ENCODE measurements around the gene SENP6.
A peak's percentile ranks its signal among the peaks of the same experiment; 100 is the strongest.
"Not testable (repeated sequence)": the region's sequence is repeated elsewhere in the genome, so short reads cannot be mapped to it uniquely, and the experiment has no call there.

Gene SENP6

DNA sequence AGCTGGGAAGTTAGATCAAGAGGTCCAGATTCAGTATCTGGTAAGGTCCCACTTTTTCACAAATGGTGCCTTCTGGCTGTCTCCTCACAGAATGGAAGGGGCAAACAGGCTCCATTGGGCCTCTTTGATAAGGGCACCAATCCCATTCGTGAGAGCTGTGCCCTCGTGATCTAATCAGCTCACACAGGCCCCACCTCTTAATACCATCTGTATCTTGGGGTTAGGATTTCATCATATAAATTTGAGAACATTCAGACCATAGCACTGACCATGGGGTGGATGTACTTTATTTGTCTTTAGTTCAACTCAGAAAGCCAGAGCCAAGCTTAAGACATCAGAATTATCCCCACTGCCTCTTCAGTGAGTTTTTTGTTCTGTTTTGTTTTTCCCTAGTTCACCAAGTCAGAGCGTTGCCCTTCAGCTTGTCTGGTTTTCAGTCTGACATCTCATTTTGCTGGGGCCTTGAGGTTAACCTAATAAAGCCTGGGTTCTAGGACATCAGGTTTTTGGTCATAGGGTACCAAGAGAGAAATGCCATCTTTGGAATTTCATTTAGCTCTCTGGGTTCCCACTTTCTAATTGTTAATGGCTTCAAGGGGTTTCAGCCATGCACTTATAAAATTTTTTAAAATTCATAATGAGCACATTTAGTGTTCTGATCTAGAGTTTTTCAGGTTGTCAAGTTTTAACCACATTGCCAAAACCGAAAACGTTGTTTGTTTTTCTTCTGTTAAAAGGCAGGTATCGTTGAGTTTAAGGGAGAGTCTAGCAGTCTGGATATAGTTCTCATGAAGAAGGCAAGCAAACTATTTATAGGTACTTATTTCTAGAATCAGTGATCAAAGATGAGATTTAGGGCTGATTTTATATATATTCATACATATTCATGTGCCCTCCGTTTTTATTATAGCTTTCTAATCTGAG, 19.0 kb downstream of the SENP6 start:
- H3K4me3 ChIP-seq (ENCODE audit: extremely low read depth, insufficient read depth, low read length, poor library complexity, severe bottlenecking) = no peak overlapping the region
- H3K9me3 ChIP-seq (ENCODE audit: control insufficient read depth, low read length) = no peaks in the 10 kb centered on the region
- no peak overlapping the region for H3K27ac ChIP-seq (ENCODE audit: low read depth, low read length, severe bottlenecking)

DNA sequence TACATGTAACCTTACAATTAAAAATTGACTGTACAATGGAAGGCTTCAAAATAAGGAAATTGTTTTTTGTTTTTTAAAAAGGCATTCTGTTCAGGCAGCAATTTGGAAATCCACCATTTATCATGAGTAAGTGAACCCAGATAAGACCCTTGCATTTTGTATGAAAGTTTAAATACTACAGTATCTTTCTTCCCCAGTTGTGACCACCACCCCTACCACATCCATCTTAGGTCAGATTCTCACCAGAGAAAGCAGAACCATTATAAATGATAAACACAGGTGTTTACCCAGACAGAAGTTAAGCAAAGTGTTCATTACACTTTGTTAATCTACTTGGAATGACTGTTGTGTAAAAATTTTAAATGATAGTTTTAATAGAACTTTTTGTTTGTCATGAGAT, 20.2 kb downstream of the SENP6 start:
- H3K27ac ChIP-seq (ENCODE audit: low read depth, low read length, severe bottlenecking) = no peak overlapping the region
- H3K4me3 ChIP-seq (ENCODE audit: extremely low read depth, insufficient read depth, low read length, poor library complexity, severe bottlenecking) = no peak overlapping the region
- peaks cover 35% of the 10 kb centered on the region for H3K36me3 ChIP-seq (ENCODE audit: control insufficient read depth, insufficient read depth, low read length)
- no peaks in the 10 kb centered on the region for H3K9me3 ChIP-seq (ENCODE audit: control insufficient read depth, low read length)
- H3K4me1 ChIP-seq (ENCODE audit: control insufficient read depth, insufficient read depth, low read length, poor library complexity, severe bottlenecking) = no peaks in the 10 kb centered on the region

More for the DNA sequence above, 19.0 kb downstream of the SENP6 start:
- Histone ChIP-seq H3K36me3 (ENCODE audit: control insufficient read depth, insufficient read depth, low read length) (peaks cover 32% of the 10 kb centered on the region), H3K4me1 (ENCODE audit: control insufficient read depth, insufficient read depth, low read length, poor library complexity, severe bottlenecking) (no peaks in the 10 kb centered on the region)
- WGBS, 2 experiments (ENCODE audit: insufficient coverage in 2 of 2) = 83 to 95% methylated on average over 1 to 4 of the region's 7 CpGs

DNA sequence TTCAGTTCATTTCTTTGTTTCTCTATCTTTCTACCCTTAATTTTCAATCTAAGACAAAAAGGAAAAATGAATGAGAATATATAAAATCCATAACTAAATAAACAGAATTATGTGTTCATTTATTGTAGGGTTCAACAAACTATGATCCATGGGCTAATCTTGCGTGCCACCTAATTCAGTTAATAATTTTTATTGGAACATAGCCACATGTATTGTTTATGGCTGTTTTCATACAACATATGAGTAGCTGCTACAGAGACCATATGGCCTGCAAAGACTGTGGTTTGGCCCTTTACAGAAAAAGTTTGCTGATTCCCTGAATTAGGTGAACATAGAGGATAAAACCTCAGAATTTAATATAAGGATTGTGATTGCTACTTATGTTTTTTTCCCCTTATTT, 21.8 kb downstream of the SENP6 start:
- Histone ChIP-seq H3K9me3 (ENCODE audit: control insufficient read depth, low read length) (no peaks in the 10 kb centered on the region), H3K36me3 (ENCODE audit: control insufficient read depth, insufficient read depth, low read length) (peaks cover 44% of the 10 kb centered on the region), H3K4me3 (ENCODE audit: extremely low read depth, insufficient read depth, low read length, poor library complexity, severe bottlenecking) (no peak overlapping the region), H3K4me1 (ENCODE audit: control insufficient read depth, insufficient read depth, low read length, poor library complexity, severe bottlenecking) (no peaks in the 10 kb centered on the region), H3K27ac (ENCODE audit: low read depth, low read length, severe bottlenecking) (no peak overlapping the region)
- WGBS, 2 experiments (ENCODE audit: insufficient coverage in 2 of 2) = no CpG with 5 or more reads among the region's 1 CpG

DNA sequence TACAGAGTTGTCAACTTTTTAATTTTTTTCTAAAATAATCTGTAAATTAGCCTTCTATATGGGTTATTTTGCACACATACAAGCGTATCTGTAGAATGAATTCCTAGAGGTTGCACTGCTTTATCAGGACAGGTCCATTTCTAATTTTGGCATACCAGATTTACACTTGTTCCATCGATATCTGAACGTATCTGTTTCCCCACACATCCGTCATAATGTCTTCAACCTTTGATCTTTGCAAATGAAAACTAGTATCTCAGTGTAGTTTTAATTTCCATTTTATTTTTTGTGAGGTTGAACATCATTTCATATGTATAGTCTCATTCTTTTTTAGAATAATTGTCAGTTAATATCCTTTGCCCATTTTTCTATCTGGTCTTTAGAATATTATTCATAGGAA, 22.7 kb downstream of the SENP6 start:
- WGBS, 2 experiments (ENCODE audit: insufficient coverage in 2 of 2) = 94% methylated on average over 3 of the region's 4 CpGs; no CpG with 5 or more reads in 1 of the 2 experiments

DNA sequence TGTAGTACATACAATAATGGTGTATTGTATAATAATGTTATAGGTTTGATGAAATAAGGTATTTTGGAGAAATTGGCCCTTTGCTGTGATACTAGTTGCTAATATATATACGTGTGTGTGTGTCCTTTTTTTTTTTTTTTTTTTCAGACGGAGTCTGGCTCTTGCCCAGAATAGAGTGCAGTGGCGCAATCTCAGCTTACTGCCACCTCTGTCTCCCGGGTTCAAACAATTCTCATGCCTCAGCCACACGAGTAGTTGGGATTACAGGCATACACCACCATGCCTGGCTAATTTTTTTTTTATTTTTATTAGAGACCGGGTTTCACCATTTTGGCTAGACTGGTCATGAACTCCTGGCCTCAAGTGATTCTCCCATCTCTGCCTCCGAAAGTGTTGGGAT, 23.3 kb downstream of the SENP6 start:
- no peaks in the 10 kb centered on the region for H3K4me1 ChIP-seq (ENCODE audit: control insufficient read depth, insufficient read depth, low read length, poor library complexity, severe bottlenecking)
- H3K4me3 ChIP-seq (ENCODE audit: extremely low read depth, insufficient read depth, low read length, poor library complexity, severe bottlenecking) = no peak overlapping the region
- H3K9me3 ChIP-seq (ENCODE audit: control insufficient read depth, low read length) = no peaks in the 10 kb centered on the region
- peaks cover 52% of the 10 kb centered on the region for H3K36me3 ChIP-seq (ENCODE audit: control insufficient read depth, insufficient read depth, low read length)
- 93 to 97% methylated on average over 4 of the region's 7 CpGs for WGBS, 2 experiments (ENCODE audit: insufficient coverage in 2 of 2)
- no peak overlapping the region for H3K27ac ChIP-seq (ENCODE audit: low read depth, low read length, severe bottlenecking)

More for the DNA sequence above, 22.7 kb downstream of the SENP6 start:
- no peak overlapping the region for H3K27ac ChIP-seq (ENCODE audit: low read depth, low read length, severe bottlenecking)
- H3K9me3 ChIP-seq (ENCODE audit: control insufficient read depth, low read length) = no peaks in the 10 kb centered on the region
- no peaks in the 10 kb centered on the region for H3K4me1 ChIP-seq (ENCODE audit: control insufficient read depth, insufficient read depth, low read length, poor library complexity, severe bottlenecking)
- H3K36me3 ChIP-seq (ENCODE audit: control insufficient read depth, insufficient read depth, low read length) = peaks cover 49% of the 10 kb centered on the region
- no peak overlapping the region for H3K4me3 ChIP-seq (ENCODE audit: extremely low read depth, insufficient read depth, low read length, poor library complexity, severe bottlenecking)

GRCh38 chr6:75626561-75626960, 24.9 kb downstream of the SENP6 start:
- WGBS, 2 experiments (ENCODE audit: insufficient coverage in 2 of 2) = no CpG with 5 or more reads among the region's 2 CpGs
- H3K27ac ChIP-seq (ENCODE audit: low read depth, low read length, severe bottlenecking) = no peak overlapping the region
- H3K4me3 ChIP-seq (ENCODE audit: extremely low read depth, insufficient read depth, low read length, poor library complexity, severe bottlenecking) = no peak overlapping the region
- H3K4me1 ChIP-seq (ENCODE audit: control insufficient read depth, insufficient read depth, low read length, poor library complexity, severe bottlenecking) = no peaks in the 10 kb centered on the region
- peaks cover 57% of the 10 kb centered on the region for H3K36me3 ChIP-seq (ENCODE audit: control insufficient read depth, insufficient read depth, low read length)
- no peaks in the 10 kb centered on the region for H3K9me3 ChIP-seq (ENCODE audit: control insufficient read depth, low read length)

DNA sequence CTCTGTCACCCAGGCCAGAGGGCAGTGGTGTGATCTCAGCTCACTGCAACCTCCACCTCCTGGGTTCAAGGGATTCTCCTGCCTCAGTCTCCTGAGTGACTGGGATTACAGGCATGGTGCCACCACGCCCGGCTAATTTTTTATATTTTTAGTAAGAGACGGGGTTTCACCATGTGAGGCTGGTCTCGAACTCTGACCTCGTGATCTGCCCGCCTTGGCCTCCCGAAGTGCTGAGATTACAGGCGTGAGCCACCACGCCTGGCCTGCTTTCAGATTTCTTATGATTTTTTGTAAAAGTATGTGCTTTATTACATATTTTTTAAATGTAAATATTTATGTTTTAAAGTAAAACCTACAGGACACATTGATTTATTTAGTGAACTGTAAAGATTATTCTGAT, 26.0 kb downstream of the SENP6 start:
- peaks cover 61% of the 10 kb centered on the region for H3K36me3 ChIP-seq (ENCODE audit: control insufficient read depth, insufficient read depth, low read length)
- H3K4me3 ChIP-seq (ENCODE audit: extremely low read depth, insufficient read depth, low read length, poor library complexity, severe bottlenecking); H3K27ac ChIP-seq (ENCODE audit: low read depth, low read length, severe bottlenecking); H3K4me1 ChIP-seq (ENCODE audit: control insufficient read depth, insufficient read depth, low read length, poor library complexity, severe bottlenecking); H3K9me3 ChIP-seq (ENCODE audit: control insufficient read depth, low read length): not testable (repeated sequence)
- 100% methylated on average over 4 to 5 of the region's 9 CpGs for WGBS, 2 experiments (ENCODE audit: insufficient coverage in 2 of 2)

DNA sequence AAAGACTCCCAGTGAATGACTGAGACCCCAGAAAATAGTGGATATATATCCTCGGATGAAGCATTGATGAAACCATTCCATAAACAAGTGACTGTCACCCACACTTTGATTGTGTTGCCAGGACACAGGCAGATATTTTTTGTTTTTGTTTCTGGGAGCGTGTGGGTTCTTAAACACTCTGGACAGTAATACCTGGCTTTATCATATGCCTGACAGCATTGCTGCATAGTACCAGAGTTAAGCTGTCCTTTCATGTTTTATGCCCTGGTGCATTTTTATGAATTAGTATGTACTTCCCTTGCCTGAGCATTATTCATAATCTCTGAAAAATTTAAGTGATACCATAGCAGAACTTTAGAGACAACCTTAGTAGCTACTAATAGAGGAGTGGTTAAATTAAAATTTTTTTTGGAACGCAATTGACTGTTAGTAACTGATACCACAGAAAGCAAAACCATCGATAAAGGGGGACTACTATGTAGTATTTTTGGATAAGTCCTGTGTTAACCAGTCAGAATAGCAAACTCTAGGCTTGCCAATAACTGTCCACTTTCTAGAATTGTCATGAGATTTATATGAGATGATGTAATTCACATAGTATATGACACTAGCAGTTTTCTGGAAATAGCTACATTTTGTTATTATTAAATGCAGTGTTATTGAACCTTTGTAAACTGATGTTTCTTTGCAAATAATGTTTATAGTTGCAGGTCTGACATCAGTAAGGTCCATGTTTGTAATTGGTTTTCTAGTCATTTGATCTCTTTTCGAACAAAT, 30.4 kb downstream of the SENP6 start:
- no peak overlapping the region for H3K4me3 ChIP-seq (ENCODE audit: extremely low read depth, insufficient read depth, low read length, poor library complexity, severe bottlenecking)
- H3K9me3 ChIP-seq (ENCODE audit: control insufficient read depth, low read length) = no peaks in the 10 kb centered on the region
- no peaks in the 10 kb centered on the region for H3K4me1 ChIP-seq (ENCODE audit: control insufficient read depth, insufficient read depth, low read length, poor library complexity, severe bottlenecking)
- peaks cover 53% of the 10 kb centered on the region for H3K36me3 ChIP-seq (ENCODE audit: control insufficient read depth, insufficient read depth, low read length)
- H3K27ac ChIP-seq (ENCODE audit: low read depth, low read length, severe bottlenecking) = peak overlapping the region; percentile 30
- 88 to 100% methylated on average over 2 to 4 of the region's 5 CpGs for WGBS, 2 experiments (ENCODE audit: insufficient coverage in 2 of 2)

DNA sequence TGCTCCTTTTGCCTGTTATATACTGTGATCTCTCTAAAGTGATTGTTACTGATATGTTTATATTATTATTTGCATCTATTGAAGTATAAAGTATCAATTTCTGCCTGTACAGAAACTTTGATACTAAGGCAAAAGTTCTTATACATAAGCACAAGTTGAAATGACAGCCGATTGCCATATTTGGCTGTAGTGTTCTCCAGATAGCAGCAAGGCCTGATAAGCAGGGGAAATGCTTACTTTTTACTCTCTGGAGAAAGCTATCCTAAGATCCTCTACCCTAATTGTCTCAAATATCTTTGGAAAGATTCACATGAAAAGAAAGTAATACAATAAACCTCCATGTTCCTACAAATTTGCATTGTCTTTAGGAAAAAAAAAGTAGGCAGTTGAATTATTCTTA, 31.4 kb downstream of the SENP6 start:
- no CpG with 5 or more reads among the region's 1 CpG for WGBS, 2 experiments (ENCODE audit: insufficient coverage in 2 of 2)
- Histone ChIP-seq H3K4me1 (ENCODE audit: control insufficient read depth, insufficient read depth, low read length, poor library complexity, severe bottlenecking) (no peaks in the 10 kb centered on the region), H3K27ac (ENCODE audit: low read depth, low read length, severe bottlenecking) (no peak overlapping the region), H3K9me3 (ENCODE audit: control insufficient read depth, low read length) (no peaks in the 10 kb centered on the region), H3K4me3 (ENCODE audit: extremely low read depth, insufficient read depth, low read length, poor library complexity, severe bottlenecking) (no peak overlapping the region), H3K36me3 (ENCODE audit: control insufficient read depth, insufficient read depth, low read length) (peaks cover 50% of the 10 kb centered on the region)

DNA sequence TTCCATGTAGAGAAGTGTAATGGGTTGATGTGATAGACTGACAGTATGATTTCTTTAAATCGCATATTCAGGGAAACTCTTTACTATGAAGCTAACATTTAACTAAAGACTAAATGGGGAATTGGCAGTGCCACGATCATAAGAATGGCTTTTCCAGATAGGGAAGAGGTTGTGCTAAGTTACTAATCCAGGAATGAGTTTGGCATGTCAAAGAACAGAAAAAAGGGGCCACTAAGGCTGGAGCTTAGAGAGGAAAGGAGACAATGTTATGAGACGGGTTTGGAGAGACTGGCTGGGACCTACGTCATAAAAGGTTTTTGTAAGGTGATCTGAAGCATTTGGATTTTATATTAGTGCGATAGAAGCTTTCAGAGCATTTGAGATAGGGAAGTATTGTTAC, 40.6 kb downstream of the SENP6 start:
- Histone ChIP-seq H3K27ac (ENCODE audit: low read depth, low read length, severe bottlenecking) (no peak overlapping the region), H3K4me3 (ENCODE audit: extremely low read depth, insufficient read depth, low read length, poor library complexity, severe bottlenecking) (no peak overlapping the region), H3K36me3 (ENCODE audit: control insufficient read depth, insufficient read depth, low read length) (peaks cover 40% of the 10 kb centered on the region), H3K9me3 (ENCODE audit: control insufficient read depth, low read length) (no peaks in the 10 kb centered on the region), H3K4me1 (ENCODE audit: control insufficient read depth, insufficient read depth, low read length, poor library complexity, severe bottlenecking) (no peaks in the 10 kb centered on the region)
- 92 to 100% methylated on average over 2 to 3 of the region's 5 CpGs for WGBS, 2 experiments (ENCODE audit: insufficient coverage in 2 of 2)

DNA sequence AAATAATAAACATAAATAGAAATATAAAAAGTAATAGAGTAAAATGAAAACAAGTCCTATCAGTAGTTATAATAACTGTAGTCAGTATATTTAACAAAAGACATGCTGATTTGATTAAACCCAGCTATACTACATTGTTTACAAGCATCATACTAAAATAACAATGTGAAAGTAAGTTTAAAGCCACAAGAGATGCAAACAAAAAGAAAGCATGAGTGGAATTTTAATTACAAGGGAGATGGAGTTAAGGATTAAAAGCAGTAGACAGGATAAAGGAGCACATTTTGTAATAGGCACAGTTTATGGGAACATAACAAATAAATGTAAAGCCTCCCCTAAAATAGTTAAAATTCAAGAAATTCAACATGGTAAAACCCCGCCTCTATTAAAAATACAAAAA, 41.5 kb downstream of the SENP6 start:
- WGBS, 2 experiments (ENCODE audit: insufficient coverage in 2 of 2) = 92 to 100% methylated on average over 1 of the region's 1 CpG
- no peak overlapping the region for H3K27ac ChIP-seq (ENCODE audit: low read depth, low read length, severe bottlenecking)
- H3K4me1 ChIP-seq (ENCODE audit: control insufficient read depth, insufficient read depth, low read length, poor library complexity, severe bottlenecking) = no peaks in the 10 kb centered on the region
- peaks cover 36% of the 10 kb centered on the region for H3K36me3 ChIP-seq (ENCODE audit: control insufficient read depth, insufficient read depth, low read length)
- H3K9me3 ChIP-seq (ENCODE audit: control insufficient read depth, low read length) = no peaks in the 10 kb centered on the region
- H3K4me3 ChIP-seq (ENCODE audit: extremely low read depth, insufficient read depth, low read length, poor library complexity, severe bottlenecking) = no peak overlapping the region
